ENCODE results near the gene SYNJ1. TPM values are rescaled to one million over a fixed set of nuclear protein-coding genes. Genes with fewer than 3 reads are reported as not detected.

The SYNJ1 gene
- total RNA-seq, 1 donor from 2014 or later = 15.5 TPM

DNA sequence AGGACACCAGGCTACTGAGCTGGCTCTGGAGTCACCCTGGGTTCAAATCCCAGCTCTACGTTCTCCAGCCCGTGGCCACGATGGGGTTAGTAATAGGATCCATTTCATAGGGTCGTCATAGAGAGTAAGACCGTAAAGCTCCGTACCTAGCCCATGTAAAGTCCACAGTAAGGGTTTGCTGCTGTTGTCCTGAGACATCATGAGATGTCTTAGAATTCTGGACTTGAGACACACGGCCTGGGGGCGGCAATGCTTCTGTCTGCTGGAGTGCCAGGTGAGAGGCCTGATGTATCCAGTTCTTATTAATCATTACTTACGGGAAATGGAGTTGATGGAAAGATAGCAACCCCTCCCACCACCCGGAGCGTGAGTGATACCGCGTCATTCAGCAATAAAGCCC lies 146.1 kb downstream of the SYNJ1 start:
- no peak for TF ChIP-seq CTCF (IDR thresholded peaks at IDR 0.05)
- Mint-ChIP-seq H3K27ac (ENCODE audit: unreplicated experiment) (no peak overlapping the region), H3K4me3 (ENCODE audit: unreplicated experiment) (no peak overlapping the region), H3K27me3 (ENCODE audit: unreplicated experiment) (peaks cover 29% of the 10 kb centered on the region), H3K4me1 (ENCODE audit: unreplicated experiment) (no peaks in the 10 kb centered on the region), H3K36me3 (ENCODE audit: unreplicated experiment) (no peaks in the 10 kb centered on the region), H3K9me3 (ENCODE audit: unreplicated experiment) (no peaks in the 10 kb centered on the region)
- DNase-seq (ENCODE audit: extremely low spot score, unreplicated experiment) = no peak

- Mint-ChIP-seq H3K27ac (ENCODE audit: unreplicated experiment) (no peak overlapping the region), H3K36me3 (ENCODE audit: unreplicated experiment) (no peaks in the 10 kb centered on the region), H3K4me1 (ENCODE audit: unreplicated experiment) (no peaks in the 10 kb centered on the region), H3K9me3 (ENCODE audit: unreplicated experiment) (no peaks in the 10 kb centered on the region), H3K27me3 (ENCODE audit: unreplicated experiment) (peaks cover 29% of the 10 kb centered on the region), H3K4me3 (ENCODE audit: unreplicated experiment) (no peak overlapping the region)
- no peak for DNase-seq (ENCODE audit: extremely low spot score, unreplicated experiment)
- TF ChIP-seq CTCF (IDR thresholded peaks at IDR 0.05) = no peak
These were observed 146.9 kb downstream of the SYNJ1 start for GRCh38 chr21:32580949-32581348.

Other genes with a start within 250 kb of the SYNJ1 start
- gene TCP10L, start 142.5 kb downstream of the SYNJ1 start, total RNA-seq = 0.21 and 1.3 TPM in 2 replicates
- 31.9 and 35.6 TPM in 2 replicates for gene CFAP298, start 115.6 kb downstream of the SYNJ1 start, total RNA-seq
- 38.3 and 40.5 TPM in 2 replicates for gene PAXBP1, start 43.7 kb upstream of the SYNJ1 start, total RNA-seq